GM19023 (cell line): ENCODE measurements around the gene GADD45G.

Experiments
- ATAC-seq: cut with Tn5 transposase; IDR thresholded peaks from one replicate; pipeline ENCODE4 v1.9.1; 2021; ENCODE audit warnings: mild to moderate bottlenecking, moderate library complexity; ENCODE audit not compliant: unreplicated experiment

Gene GADD45G

DNA sequence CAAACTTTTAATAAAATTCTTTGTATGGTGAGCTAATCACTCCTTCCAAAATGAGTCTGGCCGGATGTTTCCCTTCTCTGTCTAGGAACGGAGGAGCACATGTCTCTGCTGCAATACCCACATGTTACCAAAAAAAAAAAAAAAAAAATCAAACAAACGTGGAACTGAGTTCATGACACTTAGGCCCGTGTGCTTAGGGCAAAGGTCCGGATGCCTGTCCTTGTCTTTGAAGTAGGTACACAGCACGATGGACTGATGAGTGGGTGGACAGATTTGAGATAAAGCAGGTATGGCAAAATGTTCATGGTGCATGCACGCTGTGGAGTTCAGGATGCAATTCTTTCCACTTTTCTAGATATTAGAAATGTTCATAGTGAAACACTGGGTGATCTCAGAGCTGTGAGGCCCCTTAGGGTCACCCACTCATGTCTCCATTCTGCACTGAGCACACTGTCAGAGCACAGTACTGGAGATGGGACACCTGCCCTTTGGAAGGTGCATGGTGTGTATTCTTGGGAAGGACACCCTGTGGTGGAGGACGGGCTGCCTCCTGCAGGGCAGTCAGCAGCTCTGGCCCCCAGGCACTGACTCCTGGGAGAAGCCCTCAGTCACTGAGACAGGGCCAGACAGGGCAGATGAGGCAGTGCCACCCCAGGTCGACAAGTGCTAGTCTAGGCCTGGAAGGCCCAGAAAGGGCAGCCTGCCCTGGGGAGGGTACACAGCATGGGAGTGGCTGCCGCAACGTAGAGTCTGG is 43.6 kb downstream of the GADD45G start:
- ATAC-seq: no peak

DNA sequence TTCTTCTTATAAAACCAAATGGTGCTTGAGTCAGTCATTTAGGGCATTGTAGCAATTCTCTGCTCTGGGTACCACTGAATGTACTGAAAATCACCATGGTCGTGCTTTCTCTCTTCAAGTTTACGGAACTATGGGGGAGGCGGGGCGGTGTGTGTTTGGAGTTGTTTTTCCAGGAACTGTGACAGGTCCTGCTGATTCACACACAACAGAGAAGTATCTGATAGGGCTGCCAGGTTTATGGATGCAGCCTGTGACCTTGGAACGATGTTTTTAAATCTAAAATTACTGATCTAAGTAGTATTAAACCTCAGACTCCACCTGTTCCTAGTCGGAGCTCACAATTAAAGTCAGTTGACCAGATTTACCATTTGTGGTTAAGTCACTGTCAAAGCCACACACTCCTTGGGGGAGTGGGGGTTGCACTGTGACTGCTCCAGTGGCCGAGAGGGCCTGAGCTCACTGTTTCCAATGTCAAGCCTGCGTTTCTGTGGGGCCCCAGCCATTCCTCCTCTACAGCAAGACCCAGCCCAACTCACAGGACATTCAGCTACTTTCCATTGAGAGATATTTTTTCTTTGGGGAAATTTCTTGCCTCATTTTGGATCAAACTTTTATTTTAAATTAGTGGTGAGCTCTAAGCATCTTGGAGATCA is 44.4 kb downstream of the GADD45G start:
- no peak for ATAC-seq

DNA sequence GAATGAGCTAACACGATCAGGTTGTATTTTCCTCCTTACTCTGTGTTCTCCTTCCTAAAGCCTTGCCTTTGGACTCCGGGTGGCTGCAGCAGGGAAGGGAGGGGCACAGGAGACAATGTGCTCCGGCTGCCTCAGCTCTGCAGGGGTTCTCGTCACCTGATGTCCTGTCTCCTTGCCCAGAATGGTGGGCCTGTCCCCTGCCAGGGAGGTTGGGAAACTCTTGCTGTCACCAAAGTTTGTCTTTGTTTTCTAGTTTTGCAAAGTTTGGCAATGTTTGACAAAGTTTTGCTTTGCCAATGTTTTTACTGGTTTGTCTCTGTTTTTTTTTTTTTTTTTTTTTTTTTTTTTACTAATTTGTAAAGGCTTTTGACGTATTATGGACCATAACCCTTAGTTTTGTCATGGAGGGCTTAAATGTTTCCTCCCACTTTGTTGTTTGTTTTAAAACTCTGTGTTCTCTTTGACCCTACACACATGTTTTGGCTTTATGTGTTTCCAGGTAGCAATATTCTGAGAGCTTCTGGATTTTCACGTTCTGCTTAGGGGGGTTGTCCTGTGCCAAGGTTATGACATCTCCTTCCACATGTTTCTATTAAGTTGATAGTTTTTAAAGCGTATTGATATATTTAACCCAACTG is 49.3 kb downstream of the GADD45G start:
- no peak for ATAC-seq

DNA sequence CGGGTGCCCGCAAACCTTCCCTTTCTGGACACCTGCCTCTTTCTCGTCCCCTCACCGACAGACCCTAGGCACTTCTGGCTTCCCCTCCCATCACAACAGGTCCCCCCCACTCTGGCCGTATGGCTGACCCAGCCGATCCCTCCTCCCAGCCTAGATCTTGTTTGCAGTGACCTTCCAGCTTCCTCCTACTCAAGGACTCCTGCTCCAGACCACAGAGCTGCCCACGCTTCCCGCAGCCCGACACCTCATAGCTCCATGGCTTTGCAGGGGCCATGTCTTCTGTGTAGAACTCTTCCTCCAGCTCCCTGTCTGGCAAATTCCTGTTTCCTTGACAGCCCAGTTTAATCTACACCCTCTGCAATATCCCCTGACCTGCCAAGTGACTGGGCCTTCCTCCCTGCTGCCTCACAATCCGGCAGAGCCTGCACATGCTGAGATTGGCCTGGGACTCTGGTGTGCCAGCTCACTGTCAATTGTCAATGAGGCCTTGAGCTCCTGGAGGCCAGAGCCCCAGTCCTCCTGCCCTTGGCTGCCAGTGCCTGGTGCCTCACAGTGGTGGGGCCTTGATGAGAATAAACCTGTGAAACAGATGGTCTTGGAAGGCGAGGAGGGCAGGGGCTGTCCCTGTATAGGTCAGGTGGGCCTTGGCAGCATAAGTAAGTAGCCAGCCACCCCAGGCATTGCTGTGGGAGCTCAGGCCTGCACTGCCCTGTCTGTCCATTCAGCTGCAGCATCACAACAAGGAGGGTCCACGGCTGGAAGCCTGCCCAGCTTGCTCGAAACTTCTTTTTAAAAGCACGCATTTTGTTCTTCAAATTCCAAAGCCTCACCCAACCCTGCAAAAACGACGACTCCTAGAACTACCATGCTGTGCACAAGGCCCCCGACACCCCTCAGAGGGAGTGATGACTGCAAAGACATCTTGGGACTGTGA is 50.5 kb downstream of the GADD45G start:
- ATAC-seq: no peak
